MG63 (cell line): ENCODE results near the gene AGR2. TPM values are rescaled to one million over a fixed set of nuclear protein-coding genes. Genes with fewer than 3 reads are reported as not detected.

Experiments
- DNase-seq: peaks from one replicate; pipeline ENCODE4 v3.0.0-alpha.2; 2020
- H3K27me3 ChIP-seq: fragments of 250-450 bp; sonication (Bioruptor Pico); 2 replicates; pipeline ENCODE4 v1.5.1; 2020; ENCODE audit warnings: mild to moderate bottlenecking, moderate library complexity
- H3K36me3 ChIP-seq: fragments of 250-450 bp; sonication (Bioruptor Pico); 2 replicates; pipeline ENCODE4 v1.5.1; 2020; ENCODE audit warnings: mild to moderate bottlenecking, moderate library complexity
- H3K4me3 ChIP-seq: fragments of 250-450 bp; sonication (Bioruptor Pico); 2 replicates; pipeline ENCODE4 v1.5.1; 2020; ENCODE audit warnings: mild to moderate bottlenecking, moderate library complexity
- H3K9me3 ChIP-seq: fragments of 250-450 bp; sonication (Bioruptor Pico); 2 replicates; pipeline ENCODE4 v1.5.1; 2020; ENCODE audit warnings: mild to moderate bottlenecking, moderate library complexity
- total RNA-seq: library from RNA; depleted of rRNA; stranded (reverse); fragments of >200 nt; shearing (Covaris generic); gene quantifications from 2 replicates; pipeline ENCODE4 v1.2.3, GENCODE V29; 2014; ENCODE audit warnings: low replicate concordance

Gene AGR2
- total RNA-seq, 1 experiment from 2014 or later, result not detected

GRCh38 chr7:16762177-16762576 is 42.6 kb downstream of the AGR2 start:
- no peak for DNase-seq
- Histone ChIP-seq H3K36me3 (no peaks in the 10 kb centered on the region), H3K9me3 (no peaks in the 10 kb centered on the region), H3K27me3 (no peaks in the 10 kb centered on the region), H3K4me3 (no peak overlapping the region)

GRCh38 chr7:16759840-16760239 is 45.0 kb downstream of the AGR2 start:
- no peaks in the 10 kb centered on the region for H3K36me3 ChIP-seq
- DNase-seq, result no peak
- H3K4me3 ChIP-seq, result no peak overlapping the region
- H3K27me3 ChIP-seq, result no peaks in the 10 kb centered on the region
- no peaks in the 10 kb centered on the region for H3K9me3 ChIP-seq

- H3K36me3 ChIP-seq, result no peaks in the 10 kb centered on the region
- no peak overlapping the region for H3K4me3 ChIP-seq
- H3K27me3 ChIP-seq, result no peaks in the 10 kb centered on the region
- H3K9me3 ChIP-seq, result no peaks in the 10 kb centered on the region
- DNase-seq, result no peak
Observed at GRCh38 chr7:16758631-16759611, 45.9 kb downstream of the AGR2 start.

- H3K4me3 ChIP-seq, result no peak overlapping the region
- H3K27me3 ChIP-seq, result no peaks in the 10 kb centered on the region
- H3K9me3 ChIP-seq, result no peaks in the 10 kb centered on the region
- DNase-seq, result no peak
- no peaks in the 10 kb centered on the region for H3K36me3 ChIP-seq
Observed at GRCh38 chr7:16758036-16758435, 46.8 kb downstream of the AGR2 start.

GRCh38 chr7:16755397-16755796 is 49.4 kb downstream of the AGR2 start:
- no peaks in the 10 kb centered on the region for H3K9me3 ChIP-seq
- DNase-seq, result no peak
- no peaks in the 10 kb centered on the region for H3K36me3 ChIP-seq
- no peaks in the 10 kb centered on the region for H3K27me3 ChIP-seq
- no peak overlapping the region for H3K4me3 ChIP-seq

GRCh38 chr7:16754856-16755317 is 49.9 kb downstream of the AGR2 start:
- DNase-seq, result no peak
- H3K36me3 ChIP-seq, result no peaks in the 10 kb centered on the region
- H3K27me3 ChIP-seq, result no peaks in the 10 kb centered on the region
- no peak overlapping the region for H3K4me3 ChIP-seq
- no peaks in the 10 kb centered on the region for H3K9me3 ChIP-seq

GRCh38 chr7:16753932-16754855 is 50.6 kb downstream of the AGR2 start:
- peak; percentile 30 for DNase-seq
- Histone ChIP-seq H3K36me3 (no peaks in the 10 kb centered on the region), H3K4me3 (peak overlapping the region; percentile 54), H3K27me3 (no peaks in the 10 kb centered on the region), H3K9me3 (no peaks in the 10 kb centered on the region)

- Histone ChIP-seq H3K27me3 (no peaks in the 10 kb centered on the region), H3K4me3 (peak within 1 kb of the TSS; percentile 54), H3K9me3 (no peaks in the 10 kb centered on the region), H3K36me3 (no peaks in the 10 kb centered on the region)
- DNase-seq, result peak; percentile 79
Observed at GRCh38 chr7:16753102-16753931, 51.5 kb downstream of the AGR2 start, which contains the start of gene TSPAN13. TSPAN13 (plus strand) TSS chr7:16753755; CDS start chr7:16753968, 213 bp downstream.

- Histone ChIP-seq H3K36me3 (no peaks in the 10 kb centered on the region), H3K9me3 (no peaks in the 10 kb centered on the region), H3K4me3 (no peak overlapping the region), H3K27me3 (no peaks in the 10 kb centered on the region)
- DNase-seq, result no peak
Observed at GRCh38 chr7:16747102-16747501, 57.7 kb downstream of the AGR2 start.

- no peak for DNase-seq
- Histone ChIP-seq H3K4me3 (no peak overlapping the region), H3K9me3 (no peaks in the 10 kb centered on the region), H3K36me3 (no peaks in the 10 kb centered on the region), H3K27me3 (no peaks in the 10 kb centered on the region)
Observed at GRCh38 chr7:16745645-16746044, 59.2 kb downstream of the AGR2 start.

GRCh38 chr7:16744518-16745250 is 60.1 kb downstream of the AGR2 start:
- no peak for DNase-seq
- Histone ChIP-seq H3K9me3 (no peaks in the 10 kb centered on the region), H3K4me3 (no peak overlapping the region), H3K36me3 (no peaks in the 10 kb centered on the region), H3K27me3 (no peaks in the 10 kb centered on the region)

- no peak for DNase-seq
- Histone ChIP-seq H3K9me3 (no peaks in the 10 kb centered on the region; the same call in 1 of the 2 replicates), H3K4me3 (no peak overlapping the region), H3K36me3 (no peaks in the 10 kb centered on the region), H3K27me3 (no peaks in the 10 kb centered on the region)
Observed at GRCh38 chr7:16743236-16743635, 61.6 kb downstream of the AGR2 start.

- no peaks in the 10 kb centered on the region for H3K36me3 ChIP-seq
- no peak for DNase-seq
- no peaks in the 10 kb centered on the region; the same call in 1 of the 2 replicates for H3K9me3 ChIP-seq
- no peak overlapping the region for H3K4me3 ChIP-seq
- no peaks in the 10 kb centered on the region for H3K27me3 ChIP-seq
Observed at GRCh38 chr7:16742547-16742946, 62.3 kb downstream of the AGR2 start.
